ENCODE data around the gene FAM76A. TPM values are rescaled to one million over a fixed set of nuclear protein-coding genes. Genes with fewer than 3 reads are reported as not detected.

Gene FAM76A
- total and polyA plus RNA-seq, 9 of the 15 experiments (the other 6 are each of a cell fraction or from before 2014, with no cell fraction given), result 9.5 to 14.6 (median 11.4) TPM

DNA sequence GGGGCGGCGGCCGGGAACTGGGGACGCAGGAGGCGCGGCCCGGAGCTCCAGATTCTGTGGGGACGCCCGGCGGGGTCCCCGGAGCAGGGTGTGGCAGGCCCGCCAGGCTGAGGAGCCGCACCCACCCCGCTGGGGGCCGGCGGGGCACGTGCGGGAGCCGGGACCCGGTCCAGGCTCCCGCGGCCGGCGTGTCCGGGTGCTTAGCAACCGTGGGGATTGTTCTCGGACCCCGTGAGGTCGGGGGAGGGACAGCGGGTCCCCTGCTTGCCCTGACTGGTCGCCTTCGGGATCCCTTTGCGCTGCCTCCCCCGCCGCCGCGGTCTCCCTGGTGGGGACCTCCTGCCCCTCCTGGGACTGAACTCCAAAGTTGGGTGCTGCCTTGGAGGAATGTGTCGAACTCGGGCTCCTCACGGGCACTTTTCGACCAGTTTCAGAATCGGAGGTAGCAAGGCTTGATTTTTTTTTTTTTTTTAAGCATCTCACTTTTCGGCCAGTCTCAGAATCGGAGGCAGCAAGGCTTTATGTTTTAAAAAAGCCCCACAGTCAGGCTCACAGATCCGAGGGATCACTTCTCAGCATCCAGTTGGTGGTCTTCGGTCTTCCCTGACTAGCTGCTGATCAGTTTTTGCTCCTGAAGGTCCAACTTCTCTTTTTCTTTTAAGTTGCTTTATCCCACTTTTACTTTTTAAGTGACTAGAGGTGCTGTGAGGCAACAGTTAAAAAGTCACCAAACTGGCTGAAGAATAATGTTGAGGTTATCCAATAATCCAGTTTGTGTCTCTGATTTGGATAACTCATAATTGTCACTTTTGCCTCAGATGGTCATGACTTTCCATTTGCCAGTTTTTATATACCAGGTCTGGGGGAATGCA lies 648 bp downstream of the FAM76A start (continued):
- TF ChIP-seq E2F3 (CRISPR knock-in tag; IDR thresholded peaks at IDR 0.05) (no peak), ZNF644 (tag; IDR thresholded peaks at IDR 0.05; ENCODE audit: low read depth) (no peak), JUND (IDR thresholded peaks at IDR 0.05; ENCODE audit: borderline replicate concordance, low read depth, low read length) (no peak), JUND (tag; IDR thresholded peaks at IDR 0.05; ENCODE audit: borderline replicate concordance, low read depth, low read length) (no peak), ZNF124 (CRISPR knock-in tag; IDR thresholded peaks at IDR 0.05) (no peak), ZNF24 (IDR thresholded peaks at IDR 0.05) (no peak), XRCC3 (IDR thresholded peaks at IDR 0.05) (no peak), ZNF212 (CRISPR knock-in tag; IDR thresholded peaks at IDR 0.05) (no peak), RFX1 (IDR thresholded peaks at IDR 0.05) (peak; percentile 63)
- TF ChIP-seq, protein P1, sequence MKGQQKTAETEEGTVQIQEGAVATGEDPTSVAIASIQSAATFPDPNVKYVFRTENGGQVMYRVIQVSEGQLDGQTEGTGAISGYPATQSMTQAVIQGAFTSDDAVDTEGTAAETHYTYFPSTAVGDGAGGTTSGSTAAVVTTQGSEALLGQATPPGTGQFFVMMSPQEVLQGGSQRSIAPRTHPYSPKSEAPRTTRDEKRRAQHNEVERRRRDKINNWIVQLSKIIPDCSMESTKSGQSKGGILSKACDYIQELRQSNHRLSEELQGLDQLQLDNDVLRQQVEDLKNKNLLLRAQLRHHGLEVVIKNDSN (CRISPR knock-in tag; IDR thresholded peaks at IDR 0.05), result no peak
- TF ChIP-seq, protein P2, sequence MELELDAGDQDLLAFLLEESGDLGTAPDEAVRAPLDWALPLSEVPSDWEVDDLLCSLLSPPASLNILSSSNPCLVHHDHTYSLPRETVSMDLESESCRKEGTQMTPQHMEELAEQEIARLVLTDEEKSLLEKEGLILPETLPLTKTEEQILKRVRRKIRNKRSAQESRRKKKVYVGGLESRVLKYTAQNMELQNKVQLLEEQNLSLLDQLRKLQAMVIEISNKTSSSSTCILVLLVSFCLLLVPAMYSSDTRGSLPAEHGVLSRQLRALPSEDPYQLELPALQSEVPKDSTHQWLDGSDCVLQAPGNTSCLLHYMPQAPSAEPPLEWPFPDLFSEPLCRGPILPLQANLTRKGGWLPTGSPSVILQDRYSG (tag; conservative IDR thresholded peaks at IDR 0.05; ENCODE audit: low read depth), result no peak
- TF ChIP-seq, protein P3, sequence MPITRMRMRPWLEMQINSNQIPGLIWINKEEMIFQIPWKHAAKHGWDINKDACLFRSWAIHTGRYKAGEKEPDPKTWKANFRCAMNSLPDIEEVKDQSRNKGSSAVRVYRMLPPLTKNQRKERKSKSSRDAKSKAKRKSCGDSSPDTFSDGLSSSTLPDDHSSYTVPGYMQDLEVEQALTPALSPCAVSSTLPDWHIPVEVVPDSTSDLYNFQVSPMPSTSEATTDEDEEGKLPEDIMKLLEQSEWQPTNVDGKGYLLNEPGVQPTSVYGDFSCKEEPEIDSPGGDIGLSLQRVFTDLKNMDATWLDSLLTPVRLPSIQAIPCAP (CRISPR knock-in tag; IDR thresholded peaks at IDR 0.05; ENCODE audit: borderline replicate concordance), result no peak
- TF ChIP-seq, protein P4, sequence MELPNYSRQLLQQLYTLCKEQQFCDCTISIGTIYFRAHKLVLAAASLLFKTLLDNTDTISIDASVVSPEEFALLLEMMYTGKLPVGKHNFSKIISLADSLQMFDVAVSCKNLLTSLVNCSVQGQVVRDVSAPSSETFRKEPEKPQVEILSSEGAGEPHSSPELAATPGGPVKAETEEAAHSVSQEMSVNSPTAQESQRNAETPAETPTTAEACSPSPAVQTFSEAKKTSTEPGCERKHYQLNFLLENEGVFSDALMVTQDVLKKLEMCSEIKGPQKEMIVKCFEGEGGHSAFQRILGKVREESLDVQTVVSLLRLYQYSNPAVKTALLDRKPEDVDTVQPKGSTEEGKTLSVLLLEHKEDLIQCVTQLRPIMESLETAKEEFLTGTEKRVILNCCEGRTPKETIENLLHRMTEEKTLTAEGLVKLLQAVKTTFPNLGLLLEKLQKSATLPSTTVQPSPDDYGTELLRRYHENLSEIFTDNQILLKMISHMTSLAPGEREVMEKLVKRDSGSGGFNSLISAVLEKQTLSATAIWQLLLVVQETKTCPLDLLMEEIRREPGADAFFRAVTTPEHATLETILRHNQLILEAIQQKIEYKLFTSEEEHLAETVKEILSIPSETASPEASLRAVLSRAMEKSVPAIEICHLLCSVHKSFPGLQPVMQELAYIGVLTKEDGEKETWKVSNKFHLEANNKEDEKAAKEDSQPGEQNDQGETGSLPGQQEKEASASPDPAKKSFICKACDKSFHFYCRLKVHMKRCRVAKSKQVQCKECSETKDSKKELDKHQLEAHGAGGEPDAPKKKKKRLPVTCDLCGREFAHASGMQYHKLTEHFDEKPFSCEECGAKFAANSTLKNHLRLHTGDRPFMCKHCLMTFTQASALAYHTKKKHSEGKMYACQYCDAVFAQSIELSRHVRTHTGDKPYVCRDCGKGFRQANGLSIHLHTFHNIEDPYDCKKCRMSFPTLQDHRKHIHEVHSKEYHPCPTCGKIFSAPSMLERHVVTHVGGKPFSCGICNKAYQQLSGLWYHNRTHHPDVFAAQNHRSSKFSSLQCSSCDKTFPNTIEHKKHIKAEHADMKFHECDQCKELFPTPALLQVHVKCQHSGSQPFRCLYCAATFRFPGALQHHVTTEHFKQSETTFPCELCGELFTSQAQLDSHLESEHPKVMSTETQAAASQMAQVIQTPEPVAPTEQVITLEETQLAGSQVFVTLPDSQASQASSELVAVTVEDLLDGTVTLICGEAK (IDR thresholded peaks at IDR 0.05), result peak; percentile 54; the same call in 1 of the 2 replicates
- TF ChIP-seq, protein P4 (CRISPR knock-in tag; IDR thresholded peaks at IDR 0.05), result no peak

Measured in K562 (cell line).